ENCODE measurements around the gene CD68. TPM values are rescaled to one million over a fixed set of nuclear protein-coding genes. Genes with fewer than 3 reads are reported as not detected.
A peak's percentile ranks its signal among the peaks of the same experiment; 100 is the strongest.

Gene CD68, protein sequence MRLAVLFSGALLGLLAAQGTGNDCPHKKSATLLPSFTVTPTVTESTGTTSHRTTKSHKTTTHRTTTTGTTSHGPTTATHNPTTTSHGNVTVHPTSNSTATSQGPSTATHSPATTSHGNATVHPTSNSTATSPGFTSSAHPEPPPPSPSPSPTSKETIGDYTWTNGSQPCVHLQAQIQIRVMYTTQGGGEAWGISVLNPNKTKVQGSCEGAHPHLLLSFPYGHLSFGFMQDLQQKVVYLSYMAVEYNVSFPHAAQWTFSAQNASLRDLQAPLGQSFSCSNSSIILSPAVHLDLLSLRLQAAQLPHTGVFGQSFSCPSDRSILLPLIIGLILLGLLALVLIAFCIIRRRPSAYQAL
- total RNA-seq, result 40.4 TPM
- long read RNA-seq, transcript CD68-202 (6 exons, 1,771 nt), result minor isoform, 5 of 21 reads
- long read RNA-seq, transcript CD68-201 (6 exons, 1,878 nt), result major isoform, 14 of 21 reads
- long read RNA-seq, partial matches to known transcripts, result 2 of 21 reads
- long read RNA-seq, other reads (novel, unspliced or antisense), result 0 of 21 reads

GRCh38 chr17:7579001-7579833 lies at the start of gene CD68:
Gene CD68, plus strand, starts transcription at chr17:7579638. Its CDS starts 40 bp downstream, at chr17:7579678.
- DNase-seq (ENCODE audit: missing footprints) (peak; percentile 84), ATAC-seq (peak; percentile 42)
- intact Hi-C loops (cut with DNase I), result loop anchor here (10.0 kb wide), 1 partner anchor 276 kb away; the partner anchor contains the start of genes CYB5D1, NAA38 and TMEM88

GRCh38 chr17:7530023-7530900 lies 49.2 kb upstream of the CD68 start:
- intact Hi-C loops (cut with DNase I), result no loop called here
- DNase-seq (ENCODE audit: missing footprints) (no peak), ATAC-seq (no peak)

DNA sequence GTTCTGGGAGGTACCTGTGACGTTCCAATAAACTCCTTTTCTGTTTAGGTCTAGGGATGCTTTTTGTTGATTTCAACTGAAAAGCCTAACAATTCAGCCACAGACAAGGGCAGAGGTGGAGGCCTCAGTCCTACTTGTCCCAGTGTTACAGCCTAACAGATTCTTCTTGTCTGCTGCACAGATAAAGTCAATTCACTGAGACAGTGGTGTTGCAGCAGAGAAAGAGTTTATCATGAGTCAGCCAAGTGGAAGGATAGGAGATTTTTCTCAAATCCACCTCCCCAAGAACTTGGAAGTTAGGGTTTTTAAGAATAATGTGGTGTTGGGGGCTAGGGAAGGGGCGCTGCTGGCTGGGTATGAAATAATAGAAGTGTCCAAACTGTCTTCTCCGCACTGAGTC lies 41.4 kb upstream of the CD68 start:
- no peak for DNase-seq (ENCODE audit: missing footprints)
- no peak for ATAC-seq
- intact Hi-C loops (cut with DNase I), result no loop called here

GRCh38 chr17:7538891-7539545 lies 40.4 kb upstream of the CD68 start:
- intact Hi-C loops (cut with DNase I), result no loop called here
- no peak for DNase-seq (ENCODE audit: missing footprints)
- no peak for ATAC-seq

DNA sequence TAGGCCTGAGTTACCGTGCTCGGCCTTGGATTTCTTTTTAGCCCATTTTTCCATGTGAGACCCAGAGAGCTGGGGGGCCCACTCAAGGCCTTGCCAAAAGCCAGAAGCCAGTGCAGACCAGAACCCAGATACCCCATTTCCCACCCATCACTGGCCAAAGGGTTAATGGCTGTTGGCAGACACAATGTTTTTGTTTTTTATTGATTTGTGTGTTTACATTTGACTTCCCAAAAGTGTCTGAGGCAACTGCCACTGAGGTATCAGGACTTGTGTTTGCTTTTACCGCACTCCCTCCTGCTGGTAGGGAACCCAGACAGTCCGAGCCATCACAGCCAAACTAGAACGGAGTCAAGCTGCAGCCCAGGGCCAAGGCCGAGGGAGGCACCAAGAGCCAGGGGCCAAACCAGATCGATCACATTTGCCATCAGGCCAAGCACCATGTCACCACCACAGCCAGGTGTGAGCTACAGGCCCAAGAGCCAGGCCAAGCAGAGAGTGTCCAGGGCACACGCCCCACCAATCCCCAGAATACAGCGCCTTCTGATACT lies 38.3 kb upstream of the CD68 start:
- intact Hi-C loops (cut with DNase I), result no loop called here
- DNase-seq (ENCODE audit: missing footprints), result no peak
- no peak for ATAC-seq

GRCh38 chr17:7544911-7545310 lies 34.5 kb upstream of the CD68 start:
- no peak for DNase-seq (ENCODE audit: missing footprints)
- no peak for ATAC-seq
- intact Hi-C loops (cut with DNase I), result loop anchor here (5.0 kb wide), 1 partner anchor 58 kb away; no protein-coding TSS in a partner anchor

GRCh38 chr17:7548585-7549400 lies 30.6 kb upstream of the CD68 start, which contains the start of gene TNFSF12:
Gene TNFSF12, plus strand, starts transcription at chr17:7549058. Its CDS starts 96 bp downstream, at chr17:7549154.
- intact Hi-C loops (cut with DNase I), result loop anchor here (1.0 to 5.0 kb wide), 2 partner anchors 10 to 61 kb away; partner anchors contain the start of gene TNFSF13
- ATAC-seq (peak; percentile 84), DNase-seq (ENCODE audit: missing footprints) (peak; percentile 89)

DNA sequence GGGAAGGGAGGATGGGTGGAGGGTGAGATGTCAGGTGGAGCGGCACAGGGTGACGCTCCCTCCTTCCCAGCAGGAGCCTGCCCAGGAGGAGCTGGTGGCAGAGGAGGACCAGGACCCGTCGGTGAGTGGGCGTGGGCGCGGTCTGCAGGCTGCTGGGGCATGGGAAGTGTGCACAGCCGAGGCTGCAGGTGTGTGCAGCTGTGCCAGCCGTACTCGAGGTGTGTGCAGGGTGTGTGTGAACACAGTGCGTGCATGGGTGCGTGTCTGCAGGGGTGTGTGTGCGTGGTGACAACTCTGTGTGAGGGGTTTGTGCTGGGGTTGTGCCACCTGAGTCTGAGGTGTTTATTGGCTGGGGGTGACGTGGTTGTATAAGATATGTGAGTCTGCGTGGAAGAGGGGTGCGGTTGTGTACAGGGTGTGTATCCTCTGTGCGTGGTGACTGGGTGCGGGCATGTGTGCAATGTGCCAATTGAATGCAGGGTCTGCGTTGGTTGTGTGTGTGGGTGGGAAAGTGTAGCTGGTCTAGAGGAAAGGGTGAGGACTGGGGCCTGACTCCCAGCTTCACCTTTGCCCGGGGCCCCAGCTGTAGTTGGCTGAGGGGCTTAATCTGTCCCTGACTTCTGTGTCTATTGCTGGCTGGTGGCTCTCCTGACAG lies 29.9 kb upstream of the CD68 start:
- intact Hi-C loops (cut with DNase I), result loop anchor here (1.0 to 5.0 kb wide), 2 partner anchors 9 to 62 kb away; partner anchors contain the start of gene TNFSF13
- ATAC-seq (peak; percentile 27), DNase-seq (ENCODE audit: missing footprints) (no peak)

GRCh38 chr17:7550344-7550743 lies 29.1 kb upstream of the CD68 start:
- no peak for DNase-seq (ENCODE audit: missing footprints)
- ATAC-seq, result no peak
- intact Hi-C loops (cut with DNase I), result no loop called here

- intact Hi-C loops (cut with DNase I), result no loop called here
- DNase-seq (ENCODE audit: missing footprints), result no peak
- no peak for ATAC-seq
Observed at GRCh38 chr17:7551396-7551795, 28.0 kb upstream of the CD68 start.

DNA sequence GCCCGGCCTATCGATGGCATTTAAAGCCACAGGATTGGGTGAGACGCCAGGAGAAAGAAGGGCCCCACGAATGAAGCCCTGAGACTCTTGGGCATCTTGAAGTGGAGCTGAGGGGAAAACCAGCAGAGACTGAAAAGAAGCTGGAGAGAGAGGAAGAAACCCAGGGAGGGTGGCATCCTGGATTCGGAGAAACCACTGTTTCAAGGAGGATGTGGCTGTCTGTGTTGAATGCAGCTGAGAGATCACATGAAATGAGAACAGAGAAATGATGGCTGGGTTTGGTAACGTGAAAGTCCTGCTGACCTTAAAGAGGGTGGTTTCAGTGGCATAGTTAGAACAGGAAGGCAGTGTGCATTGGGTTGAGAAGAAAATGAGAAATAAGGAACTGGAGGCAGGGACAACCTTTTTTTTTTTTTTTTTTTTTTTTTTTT lies 26.8 kb upstream of the CD68 start:
- ATAC-seq (no peak), DNase-seq (ENCODE audit: missing footprints) (no peak)
- intact Hi-C loops (cut with DNase I), result no loop called here

DNA sequence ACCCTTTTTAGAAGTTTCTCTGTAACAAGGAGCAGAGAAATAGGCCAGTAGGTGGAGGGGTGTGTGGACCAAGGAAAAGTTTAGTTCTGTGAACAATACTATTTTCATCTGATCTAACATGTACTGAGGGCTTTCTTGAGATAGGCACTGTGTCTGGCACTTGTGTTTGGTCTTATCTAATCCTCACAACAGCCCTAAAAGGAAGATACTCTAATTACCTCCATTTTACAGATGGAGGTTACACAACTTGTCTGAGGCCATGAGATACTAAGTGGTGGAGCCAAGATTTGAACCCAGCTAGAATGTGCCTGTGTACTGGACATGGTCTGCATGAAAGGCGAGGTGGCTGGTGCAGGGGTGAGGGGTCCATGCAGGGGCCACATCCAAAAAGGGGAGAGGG lies 26.1 kb upstream of the CD68 start:
- ATAC-seq, result no peak
- DNase-seq (ENCODE audit: missing footprints), result no peak
- intact Hi-C loops (cut with DNase I), result no loop called here

DNA sequence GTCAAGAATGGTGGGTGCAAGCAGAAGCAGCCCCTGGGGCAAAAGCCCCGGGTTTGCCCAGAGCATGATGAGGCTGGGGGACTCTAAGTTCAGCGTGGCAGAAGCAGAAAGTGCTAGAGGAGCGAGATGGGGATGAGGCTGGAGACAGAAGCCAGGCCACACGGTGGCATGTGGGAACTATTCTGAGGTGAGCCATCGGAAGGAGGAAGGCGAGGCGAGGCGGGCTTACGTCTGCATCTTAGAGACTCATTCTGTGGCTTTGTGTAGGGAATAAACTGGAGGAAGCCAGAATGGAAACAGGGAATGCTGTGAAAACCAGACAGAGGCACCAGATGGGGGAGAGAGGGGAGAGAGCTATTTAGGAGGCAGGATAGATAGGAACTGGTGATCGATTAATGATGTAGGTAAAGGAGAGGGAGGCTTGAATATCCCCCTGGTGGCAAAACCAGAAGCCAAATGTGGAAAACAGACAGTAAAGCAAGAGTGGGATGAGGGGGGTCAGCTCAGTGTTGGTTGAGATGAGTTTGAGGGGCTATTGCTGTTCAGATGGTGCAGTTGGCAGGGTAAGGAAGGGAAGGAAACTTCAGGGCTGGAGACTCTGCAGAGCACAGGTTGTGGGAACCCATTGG lies 24.0 kb upstream of the CD68 start:
- intact Hi-C loops (cut with DNase I), result no loop called here
- DNase-seq (ENCODE audit: missing footprints) (no peak), ATAC-seq (no peak)

- ATAC-seq (no peak), DNase-seq (ENCODE audit: missing footprints) (no peak)
- intact Hi-C loops (cut with DNase I), result no loop called here
Observed at GRCh38 chr17:7556627-7557026, 22.8 kb upstream of the CD68 start.

- ATAC-seq (no peak), DNase-seq (ENCODE audit: missing footprints) (no peak)
Observed at GRCh38 chr17:7557147-7557764, 22.2 kb upstream of the CD68 start.

More at GRCh38 chr17:7557147-7557764, 22.2 kb upstream of the CD68 start:
- intact Hi-C loops (cut with DNase I), result no loop called here
